OCI-LY1 (cell line): ENCODE measurements around the gene RNF144A.

Experiments
- EZH2 ChIP-seq: fragments of 200-600 bp; sonication (generic), shearing (Covaris generic); IDR thresholded peaks from 2 replicates; pipeline ENCODE4 v1.8.0; 2017; ENCODE audit warnings: borderline replicate concordance, mixed run types, mild to moderate bottlenecking, antibody characterized with exemption, low read length, moderate library complexity, mixed read lengths
- TF ChIP-seq, protein P1 (sequence below): fragments of 200-600 bp; sonication (generic), shearing (Covaris generic); IDR thresholded peaks from 2 replicates; pipeline ENCODE4 v1.5.1; 2017; ENCODE audit warnings: mild to moderate bottlenecking, antibody characterized with exemption, low read length, moderate library complexity, mixed read lengths

DNA sequence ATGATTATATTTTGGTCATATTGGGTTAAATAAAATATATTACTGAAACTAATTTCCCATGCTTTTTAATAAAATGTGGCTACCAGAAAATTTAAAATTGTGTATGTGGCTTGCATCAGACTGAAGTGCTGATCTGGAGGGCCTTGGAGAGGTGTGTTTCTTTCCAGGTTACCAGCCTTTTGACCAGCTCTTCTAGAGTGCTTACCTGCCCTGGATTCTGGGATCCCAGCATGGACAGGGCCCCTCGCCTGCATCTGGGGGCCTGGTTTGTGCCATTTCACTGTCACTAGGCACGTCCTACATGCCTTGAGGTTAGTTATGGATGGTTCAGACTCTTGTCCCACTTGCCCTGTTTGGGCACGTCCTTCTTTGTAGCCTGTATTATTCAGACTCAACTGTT lies 10.5 kb downstream of the RNF144A start:
- TF ChIP-seq, protein P1, sequence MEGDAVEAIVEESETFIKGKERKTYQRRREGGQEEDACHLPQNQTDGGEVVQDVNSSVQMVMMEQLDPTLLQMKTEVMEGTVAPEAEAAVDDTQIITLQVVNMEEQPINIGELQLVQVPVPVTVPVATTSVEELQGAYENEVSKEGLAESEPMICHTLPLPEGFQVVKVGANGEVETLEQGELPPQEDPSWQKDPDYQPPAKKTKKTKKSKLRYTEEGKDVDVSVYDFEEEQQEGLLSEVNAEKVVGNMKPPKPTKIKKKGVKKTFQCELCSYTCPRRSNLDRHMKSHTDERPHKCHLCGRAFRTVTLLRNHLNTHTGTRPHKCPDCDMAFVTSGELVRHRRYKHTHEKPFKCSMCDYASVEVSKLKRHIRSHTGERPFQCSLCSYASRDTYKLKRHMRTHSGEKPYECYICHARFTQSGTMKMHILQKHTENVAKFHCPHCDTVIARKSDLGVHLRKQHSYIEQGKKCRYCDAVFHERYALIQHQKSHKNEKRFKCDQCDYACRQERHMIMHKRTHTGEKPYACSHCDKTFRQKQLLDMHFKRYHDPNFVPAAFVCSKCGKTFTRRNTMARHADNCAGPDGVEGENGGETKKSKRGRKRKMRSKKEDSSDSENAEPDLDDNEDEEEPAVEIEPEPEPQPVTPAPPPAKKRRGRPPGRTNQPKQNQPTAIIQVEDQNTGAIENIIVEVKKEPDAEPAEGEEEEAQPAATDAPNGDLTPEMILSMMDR, result no peak
- no peak for TF ChIP-seq EZH2
